ENCODE measurements around the gene KRTAP5-3.
A peak's percentile ranks its signal among the peaks of the same experiment; 100 is the strongest.
"Not testable (repeated sequence)": the region's sequence is repeated elsewhere in the genome, so short reads cannot be mapped to it uniquely, and the experiment has no call there.

Gene KRTAP5-3

DNA sequence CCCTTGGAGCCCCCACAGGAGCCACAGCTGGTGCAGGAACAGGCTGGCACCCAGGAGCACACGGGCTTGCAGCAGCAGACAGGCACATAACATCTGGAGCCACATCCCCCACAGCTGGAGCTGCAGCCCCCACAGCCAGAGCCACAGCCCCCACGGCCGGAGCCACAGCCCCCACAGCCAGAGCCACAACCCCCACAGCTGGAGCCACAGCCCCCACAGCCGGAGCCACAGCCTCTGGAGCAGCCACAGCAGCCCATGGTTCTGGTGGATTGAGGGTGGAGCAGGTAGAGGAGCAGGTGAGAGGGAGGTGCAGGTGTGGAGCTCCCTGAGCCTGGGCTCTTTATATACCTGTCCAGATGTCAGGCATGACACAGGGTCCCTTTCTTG lies 10.3 kb downstream of the KRTAP5-3 start, which contains the start of gene KRTAP5-2:
TSS of gene KRTAP5-2 (minus strand) at position 301 of the 387 bp plus-strand sequence. CDS start at position 257, 44 bp downstream.
- H3K4me3 ChIP-seq (ENCODE audit: low read depth, low read length), result no peak within 1 kb of the TSS
- TF ChIP-seq, protein P1, sequence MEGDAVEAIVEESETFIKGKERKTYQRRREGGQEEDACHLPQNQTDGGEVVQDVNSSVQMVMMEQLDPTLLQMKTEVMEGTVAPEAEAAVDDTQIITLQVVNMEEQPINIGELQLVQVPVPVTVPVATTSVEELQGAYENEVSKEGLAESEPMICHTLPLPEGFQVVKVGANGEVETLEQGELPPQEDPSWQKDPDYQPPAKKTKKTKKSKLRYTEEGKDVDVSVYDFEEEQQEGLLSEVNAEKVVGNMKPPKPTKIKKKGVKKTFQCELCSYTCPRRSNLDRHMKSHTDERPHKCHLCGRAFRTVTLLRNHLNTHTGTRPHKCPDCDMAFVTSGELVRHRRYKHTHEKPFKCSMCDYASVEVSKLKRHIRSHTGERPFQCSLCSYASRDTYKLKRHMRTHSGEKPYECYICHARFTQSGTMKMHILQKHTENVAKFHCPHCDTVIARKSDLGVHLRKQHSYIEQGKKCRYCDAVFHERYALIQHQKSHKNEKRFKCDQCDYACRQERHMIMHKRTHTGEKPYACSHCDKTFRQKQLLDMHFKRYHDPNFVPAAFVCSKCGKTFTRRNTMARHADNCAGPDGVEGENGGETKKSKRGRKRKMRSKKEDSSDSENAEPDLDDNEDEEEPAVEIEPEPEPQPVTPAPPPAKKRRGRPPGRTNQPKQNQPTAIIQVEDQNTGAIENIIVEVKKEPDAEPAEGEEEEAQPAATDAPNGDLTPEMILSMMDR (IDR thresholded peaks at IDR 0.05; ENCODE audit: low read depth, low read length), result no peak
- TF ChIP-seq POLR2A (IDR thresholded peaks at IDR 0.05; ENCODE audit: extremely low read depth, insufficient read length), result no peak
- TF ChIP-seq, protein P2, sequence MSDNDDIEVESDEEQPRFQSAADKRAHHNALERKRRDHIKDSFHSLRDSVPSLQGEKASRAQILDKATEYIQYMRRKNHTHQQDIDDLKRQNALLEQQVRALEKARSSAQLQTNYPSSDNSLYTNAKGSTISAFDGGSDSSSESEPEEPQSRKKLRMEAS (IDR thresholded peaks at IDR 0.05; ENCODE audit: low read depth, low read length), result no peak
- TF ChIP-seq MYC (IDR thresholded peaks at IDR 0.05; ENCODE audit: low read depth, low read length), result no peak
- DNase-seq (ENCODE audit: low read depth), result no peak

DNA sequence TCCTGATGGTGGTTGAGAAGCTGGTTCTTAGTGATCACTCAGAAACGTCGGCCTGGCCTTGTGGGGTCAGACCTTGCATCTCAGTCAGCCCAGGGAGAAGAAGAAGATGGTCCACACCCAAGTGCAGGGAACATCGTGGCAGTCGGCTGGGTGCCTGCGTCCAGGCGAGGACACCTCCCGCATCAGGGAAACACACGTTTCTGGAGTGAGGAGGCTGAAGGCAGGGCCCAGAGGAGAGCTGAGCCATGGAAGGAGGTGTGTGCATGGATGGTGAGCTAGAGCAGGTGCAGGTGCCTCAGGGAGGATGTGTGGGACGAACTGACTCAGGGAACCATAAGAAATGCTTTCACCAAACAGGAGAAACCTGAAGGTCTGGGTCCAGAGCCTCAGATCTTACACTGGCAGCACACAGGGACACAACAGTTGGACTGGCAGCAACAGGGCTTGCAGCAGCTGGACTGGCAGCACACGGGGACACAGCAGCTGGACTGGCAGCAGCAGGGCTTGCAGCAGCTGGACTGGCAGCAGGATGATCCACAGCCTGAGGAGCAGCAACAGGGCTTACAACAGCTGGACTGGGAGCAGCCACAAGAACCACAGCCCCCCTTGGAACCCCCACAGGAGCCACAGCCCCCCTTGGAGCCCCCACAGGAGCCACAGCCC lies 10.8 kb downstream of the KRTAP5-3 start:
- TF ChIP-seq, protein P1 (IDR thresholded peaks at IDR 0.05; ENCODE audit: low read depth, low read length), result no peak
- TF ChIP-seq POLR2A (IDR thresholded peaks at IDR 0.05; ENCODE audit: extremely low read depth, insufficient read length) (no peak), MYC (IDR thresholded peaks at IDR 0.05; ENCODE audit: low read depth, low read length) (no peak)
- TF ChIP-seq, protein P2 (IDR thresholded peaks at IDR 0.05; ENCODE audit: low read depth, low read length), result no peak
- no peak for DNase-seq (ENCODE audit: low read depth)
- H3K4me3 ChIP-seq (ENCODE audit: low read depth, low read length), result no peak overlapping the region

DNA sequence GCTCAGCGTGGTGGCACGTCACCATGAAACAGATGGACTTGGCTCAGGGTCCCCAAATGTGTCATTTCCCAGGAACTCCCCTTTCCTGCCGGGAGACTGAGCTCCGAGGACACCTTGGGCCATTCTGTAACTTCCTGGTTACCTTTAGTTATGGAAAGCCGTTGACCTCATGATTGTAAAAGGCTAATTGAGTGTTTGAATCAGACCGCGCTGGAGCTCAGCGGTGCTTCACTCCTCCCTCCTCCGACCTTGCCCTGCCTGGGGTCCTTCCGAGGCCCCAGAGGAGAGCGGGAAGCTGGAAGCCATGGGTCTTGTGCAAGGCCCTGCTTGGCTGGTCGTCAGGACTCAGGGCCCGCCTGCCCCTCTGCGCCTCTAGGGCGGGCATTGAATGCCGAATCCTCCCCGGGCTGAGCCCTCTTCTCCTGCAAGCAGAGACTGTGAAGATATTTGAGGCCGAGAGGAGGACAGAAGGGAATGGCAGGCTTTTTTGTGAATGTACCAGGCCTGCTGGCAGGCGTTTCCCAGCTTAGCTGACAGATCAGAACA lies 11.6 kb downstream of the KRTAP5-3 start:
- not testable (repeated sequence) for H3K4me3 ChIP-seq (ENCODE audit: low read depth, low read length); DNase-seq (ENCODE audit: low read depth)

DNA sequence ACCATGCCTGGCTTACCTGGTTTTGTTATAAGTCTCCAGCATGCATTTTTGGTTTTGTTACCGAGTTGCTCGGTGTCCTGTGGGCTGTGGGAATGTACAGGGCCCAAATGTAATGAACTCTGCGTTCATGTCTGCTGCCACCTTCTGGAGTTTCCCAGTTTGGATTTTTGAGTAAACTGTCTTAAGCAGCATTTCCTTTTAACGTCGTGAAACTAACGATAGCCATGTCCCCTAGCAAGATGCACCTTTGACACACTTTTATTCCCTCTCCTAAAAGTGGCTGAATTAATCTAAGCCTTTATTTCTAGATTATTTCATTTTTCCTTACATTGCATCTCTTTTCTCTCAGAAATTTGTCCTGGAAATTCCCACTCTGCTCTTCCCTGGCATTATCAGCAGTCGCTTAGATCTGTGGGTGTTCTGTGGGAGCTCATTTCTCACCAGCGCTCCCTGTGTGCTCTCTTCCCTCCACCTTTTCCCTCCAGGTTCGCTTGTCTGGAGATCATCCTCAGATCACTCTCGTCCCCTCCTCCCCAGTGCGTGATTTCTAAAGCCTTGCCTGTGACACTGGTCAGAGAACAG lies 12.2 kb downstream of the KRTAP5-3 start:
- TF ChIP-seq, protein P1 (IDR thresholded peaks at IDR 0.05; ENCODE audit: low read depth, low read length), result peak; percentile 20
- DNase-seq (ENCODE audit: low read depth), result peak; percentile 29

DNA sequence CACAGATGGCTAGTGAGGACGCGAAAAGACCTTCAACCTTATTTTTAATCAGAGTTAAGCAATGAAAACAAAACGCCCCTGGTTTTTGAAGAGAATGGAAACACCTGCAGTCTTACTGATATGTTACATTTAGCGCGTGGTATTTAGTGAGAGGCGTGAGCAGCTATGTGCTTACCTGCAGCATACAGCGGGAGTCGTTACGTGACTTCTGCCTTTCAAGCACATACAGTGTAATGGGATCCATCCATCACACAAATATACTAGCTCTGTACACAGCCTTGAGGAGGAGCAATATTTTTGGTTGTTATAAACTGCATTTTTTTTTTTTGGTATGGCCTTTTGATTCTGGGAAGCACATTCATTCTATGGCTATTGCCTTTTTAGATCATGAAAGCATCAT lies 15.6 kb downstream of the KRTAP5-3 start:
- TF ChIP-seq, protein P1 (IDR thresholded peaks at IDR 0.05; ENCODE audit: low read depth, low read length), result no peak
- no peak for TF ChIP-seq POLR2A (IDR thresholded peaks at IDR 0.05; ENCODE audit: extremely low read depth, insufficient read length)
- TF ChIP-seq MYC (IDR thresholded peaks at IDR 0.05; ENCODE audit: low read depth, low read length), result no peak
- TF ChIP-seq, protein P2 (IDR thresholded peaks at IDR 0.05; ENCODE audit: low read depth, low read length), result no peak
- DNase-seq (ENCODE audit: low read depth), result no peak
- H3K4me3 ChIP-seq (ENCODE audit: low read depth, low read length), result no peak overlapping the region

More for the DNA sequence above, 12.2 kb downstream of the KRTAP5-3 start:
- H3K4me3 ChIP-seq (ENCODE audit: low read depth, low read length), result not testable (repeated sequence)

DNA sequence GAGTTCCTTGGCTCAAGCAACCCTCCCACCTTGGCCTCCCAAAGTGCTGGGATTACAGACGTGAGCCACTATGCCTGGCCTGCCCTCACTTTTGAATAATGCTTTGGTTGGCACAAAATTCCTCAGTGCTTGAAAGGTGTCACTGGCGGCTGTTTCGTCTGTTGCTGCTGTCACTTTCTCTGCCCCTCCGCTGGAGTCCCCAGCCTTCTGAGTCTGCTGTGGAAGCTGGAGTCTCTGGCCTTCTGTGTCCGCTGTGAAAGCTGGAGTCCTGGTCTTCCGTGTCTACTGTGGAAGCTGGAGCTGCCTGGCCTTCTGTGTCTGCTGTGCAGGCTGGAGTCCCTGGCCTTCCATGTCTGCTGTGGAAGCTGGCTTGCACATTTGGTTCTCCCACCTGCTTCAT lies 18.3 kb downstream of the KRTAP5-3 start:
- TF ChIP-seq MYC (IDR thresholded peaks at IDR 0.05; ENCODE audit: low read depth, low read length) (no peak), POLR2A (IDR thresholded peaks at IDR 0.05; ENCODE audit: extremely low read depth, insufficient read length) (no peak)
- TF ChIP-seq, protein P2 (IDR thresholded peaks at IDR 0.05; ENCODE audit: low read depth, low read length), result no peak
- TF ChIP-seq, protein P1 (IDR thresholded peaks at IDR 0.05; ENCODE audit: low read depth, low read length), result no peak
- DNase-seq (ENCODE audit: low read depth), result no peak
- no peak overlapping the region for H3K4me3 ChIP-seq (ENCODE audit: low read depth, low read length)

DNA sequence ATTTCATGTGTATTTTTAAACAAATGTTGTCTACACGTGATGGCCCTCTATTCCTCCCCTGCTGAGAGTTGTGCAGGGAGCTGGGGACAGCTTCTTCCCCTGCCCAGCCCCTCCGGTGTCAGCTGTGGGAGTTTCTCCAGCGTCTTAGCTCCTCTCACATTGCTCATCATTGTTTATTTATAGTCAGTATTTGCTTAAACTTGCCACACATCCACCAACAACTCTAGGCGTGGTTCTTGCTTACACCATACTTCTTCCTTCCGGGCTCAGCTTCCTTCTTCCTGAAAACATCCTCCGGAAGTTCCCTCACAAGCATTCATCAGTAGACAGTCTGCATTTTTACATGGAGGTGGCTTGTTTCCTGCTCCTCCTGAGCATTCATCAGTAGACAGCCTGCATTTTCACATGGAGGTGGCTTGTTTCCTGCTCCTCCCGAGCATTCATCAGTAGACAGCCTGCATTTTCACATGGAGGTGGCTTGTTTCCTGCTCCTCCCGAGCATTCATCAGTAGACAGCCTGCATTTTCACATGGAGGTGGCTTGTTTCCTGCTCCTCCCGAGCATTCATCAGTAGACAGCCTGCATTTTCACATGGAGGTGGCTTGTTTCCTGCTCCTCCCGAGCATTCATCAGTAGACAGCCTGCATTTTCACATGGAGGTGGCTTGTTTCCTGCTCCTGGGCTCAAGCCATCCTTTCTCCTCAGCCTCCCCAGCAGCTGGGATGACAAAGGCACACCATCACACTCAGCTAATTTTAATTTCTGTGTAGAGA lies 18.9 kb downstream of the KRTAP5-3 start:
- DNase-seq (ENCODE audit: low read depth); H3K4me3 ChIP-seq (ENCODE audit: low read depth, low read length): not testable (repeated sequence)
